K562 (cell line): ENCODE measurements around the gene CARD9. TPM values are rescaled to one million over a fixed set of nuclear protein-coding genes. Genes with fewer than 3 reads are reported as not detected.
A peak's percentile ranks its signal among the peaks of the same experiment; 100 is the strongest.

Experiments used
- ATF7 ChIP-seq: fragments of 450-650 bp; IDR thresholded peaks from 2 replicates; pipeline ENCODE4 v1.7.1; 2014; ENCODE audit warnings: mild to moderate bottlenecking, moderate library complexity
- CBX2 ChIP-seq: fragments of 200-600 bp; sonication (generic); IDR thresholded peaks from one replicate; pipeline ENCODE4 v1.6.1; 2012; ENCODE audit warnings: mild to moderate bottlenecking, low read length, inconsistent platforms; ENCODE audit not compliant: insufficient read depth, poor library complexity, severe bottlenecking
- CUX1 ChIP-seq: fragments of 200-800 bp; sonication (Bioruptor generic); IDR thresholded peaks from 2 replicates; pipeline ENCODE4 v1.6.1; 2016; ENCODE audit warnings: missing genetic modification characterization, missing compliant biosample characterization
- EHMT2 ChIP-seq: fragments of 450-650 bp; IDR thresholded peaks from 2 replicates; pipeline ENCODE4 v1.6.1; 2018; ENCODE audit warnings: antibody characterized with exemption
- FOXA3 ChIP-seq, 2 experiments: fragments of 450-650 bp in 1 of 2; sonication (generic) in 1 of 2; formaldehyde crosslinking; IDR thresholded peaks in 1 of 2; conservative IDR thresholded peaks in 1 of 2; 2 replicates each; pipeline versions ENCODE4 v1.4.0 to v1.8.0; 2020 to 2022; ENCODE audit warnings: mild to moderate bottlenecking in 2 of 2, missing genetic modification reagents in 1 of 2
- FOXK2 ChIP-seq, 2 experiments: fragments of 450-650 bp; IDR thresholded peaks in 1 of 2; conservative IDR thresholded peaks in 1 of 2; 2 replicates each; pipeline ENCODE4 v1.6.1; 2016; ENCODE audit warnings: low read depth in 2 of 2, mild to moderate bottlenecking in 1 of 2
- HMGN3 ChIP-seq: IDR thresholded peaks from 2 replicates; pipeline ENCODE4 v1.6.1; 2011; ENCODE audit warnings: borderline replicate concordance, low read depth, mild to moderate bottlenecking, mixed read lengths, low read length; ENCODE audit not compliant: insufficient read length; ENCODE audit errors: extremely low read depth
- MIER1 ChIP-seq: fragments of 450-650 bp; IDR thresholded peaks from 2 replicates; pipeline ENCODE4 v1.6.1; 2016; ENCODE audit warnings: antibody characterized with exemption, mild to moderate bottlenecking, low read depth
- NR1H2 ChIP-seq: sonication (generic); formaldehyde crosslinking; IDR thresholded peaks from 2 replicates; pipeline ENCODE4 v1.4.0; 2020; ENCODE audit warnings: mild to moderate bottlenecking, missing genetic modification reagents
- POLR2A ChIP-seq: fragments of 450-650 bp; conservative IDR thresholded peaks from 2 replicates; pipeline ENCODE4 v1.6.1; 2016
- RBFOX2 ChIP-seq: fragments of 200-400 bp; formaldehyde crosslinking; IDR thresholded peaks from 2 replicates; pipeline ENCODE4 v1.6.1; 2017; ENCODE audit warnings: low read depth, mild to moderate bottlenecking, low read length, moderate library complexity
- RBM14 ChIP-seq: fragments of 200-400 bp; formaldehyde crosslinking; IDR thresholded peaks from 2 replicates; pipeline ENCODE4 v1.6.1; 2018; ENCODE audit warnings: low read depth, mild to moderate bottlenecking, low read length, moderate library complexity, borderline replicate concordance; ENCODE audit not compliant: insufficient read depth
- SMAD2 ChIP-seq: fragments of 150-350 bp; IDR thresholded peaks from 2 replicates; pipeline ENCODE4 v1.6.1; 2014; ENCODE audit warnings: low read depth, mild to moderate bottlenecking, low read length
- SUPT5H ChIP-seq: fragments of 450-650 bp; IDR thresholded peaks from 2 replicates; pipeline ENCODE4 v1.6.1; 2016
- TRIM25 ChIP-seq: fragments of 450-650 bp; IDR thresholded peaks from 2 replicates; pipeline ENCODE4 v1.7.0; 2016; ENCODE audit warnings: borderline replicate concordance
- XRCC5 ChIP-seq: fragments of 200-400 bp; formaldehyde crosslinking; IDR thresholded peaks from 2 replicates; pipeline ENCODE4 v1.6.1; 2017; ENCODE audit warnings: low read depth, mild to moderate bottlenecking, low read length
- ZNF280A ChIP-seq: fragments of 450-650 bp; IDR thresholded peaks from 2 replicates; pipeline ENCODE4 v1.6.1; 2018; ENCODE audit warnings: mild to moderate bottlenecking, low read depth; ENCODE audit not compliant: partially characterized antibody
- ZNF830 ChIP-seq: fragments of 250-450 bp; sonication (Bioruptor Pico); IDR thresholded peaks from 2 replicates; pipeline ENCODE4 v1.5.0; 2021; ENCODE audit warnings: mild to moderate bottlenecking
- polyA plus RNA-seq, 8 experiments: library from polyadenylated mRNA; depleted of rRNA in 4 of 8; stranded (reverse) in 5 of 8; unstranded in 3 of 8; fragments of >200 nt; fragmentation: Nextera tagmentation in 2 of 8; fragmentation: Illumina TruSeq in 1 of 8; extraction: Ambion mirVana in 2 of 8; extraction: Trizol in 1 of 8; gene quantifications; 2 replicates each; pipeline versions ENCODE4 v1.2.1 to v1.2.3, GENCODE V29; 2011 to 2014; ENCODE audit warnings: inconsistent platforms in 1 of 8, missing spikeins in 1 of 8
- total RNA-seq, 7 experiments: library from RNA; depleted of rRNA in 6 of 7; stranded (reverse); fragments of >200 nt in 6 of 7; fragmentation: Illumina TruSeq in 2 of 7; extraction: Trizol in 2 of 7; gene quantifications; 2 replicates each; pipeline versions ENCODE4 v1.2.1 to v1.2.3, GENCODE V29; 2011 to 2021; ENCODE audit warnings: low replicate concordance in 1 of 7

The CARD9 gene
- total and polyA plus RNA-seq, 9 of the 15 experiments (the other 6 are each of a cell fraction or from before 2014, with no cell fraction given) = 1.7 to 53.0 (median 9.7) TPM

- TF ChIP-seq FOXK2 (conservative IDR thresholded peaks at IDR 0.05 in 1 of 2, IDR thresholded peaks at IDR 0.05 in 1 of 2; ENCODE audit: low read depth in 2 of 2) = no peak
- TF ChIP-seq HMGN3 = no peak
- no peak for TF ChIP-seq ATF7
- TF ChIP-seq EHMT2 = no peak
- no peak for TF ChIP-seq SMAD2
- TF ChIP-seq ZNF280A = no peak
- TF ChIP-seq TRIM25 = no peak
- no peak for TF ChIP-seq MIER1
- TF ChIP-seq CUX1 (CRISPR knock-in tag) = no peak
- peak in 1 of 2 experiments; percentile 77; a peak in 2 of 4 replicates for TF ChIP-seq FOXA3 (CRISPR knock-in tag; conservative IDR thresholded peaks at IDR 0.05 in 1 of 2, IDR thresholded peaks at IDR 0.05 in 1 of 2)
- TF ChIP-seq CBX2 = no peak
- peak; percentile 14 for TF ChIP-seq SUPT5H
- peak; percentile 17 for TF ChIP-seq POLR2A
- 0 out of 2 replicates have a peak, but pooled peaks have one; percentile 68 for TF ChIP-seq RBM14
- peak; percentile 83; the same call in 1 of the 2 replicates for TF ChIP-seq ZNF830
- TF ChIP-seq NR1H2 (CRISPR knock-in tag) = no peak
- no peak for TF ChIP-seq XRCC5
- TF ChIP-seq RBFOX2 = peak; percentile 50; the same call in 1 of the 2 replicates
Measured at GRCh38 chr9:136363949-136364748, 9.3 kb downstream of the CARD9 start (continued).
